Measurements from ENCODE around the gene TACC2.

Gene TACC2

GRCh38 chr10:122075171-122075570, 86.2 kb downstream of the TACC2 start:
- TF ChIP-seq SIN3A (IDR thresholded peaks at IDR 0.05; ENCODE audit: borderline replicate concordance, insufficient read depth, low read length) (no peak), TAF1 (IDR thresholded peaks at IDR 0.05; ENCODE audit: borderline replicate concordance, insufficient read depth, low read length) (no peak), REST (IDR thresholded peaks at IDR 0.05; ENCODE audit: insufficient read depth in 1 of 2, low read depth in 2 of 2, low read length in 2 of 2) (no peak), FOXP2 (optimal IDR thresholded peaks at IDR 0.05; ENCODE audit: borderline replicate concordance, extremely low read depth, extremely low read length, insufficient read depth) (no peak), POLR2AphosphoS5 (IDR thresholded peaks at IDR 0.05; ENCODE audit: low read depth, low read length) (no peak)

GRCh38 chr10:122077311-122077875, 88.4 kb downstream of the TACC2 start:
- TF ChIP-seq SIN3A (IDR thresholded peaks at IDR 0.05; ENCODE audit: borderline replicate concordance, insufficient read depth, low read length) (no peak), POLR2AphosphoS5 (IDR thresholded peaks at IDR 0.05; ENCODE audit: low read depth, low read length) (no peak), REST (IDR thresholded peaks at IDR 0.05; ENCODE audit: insufficient read depth in 1 of 2, low read depth in 2 of 2, low read length in 2 of 2) (no peak), TAF1 (IDR thresholded peaks at IDR 0.05; ENCODE audit: borderline replicate concordance, insufficient read depth, low read length) (no peak), FOXP2 (optimal IDR thresholded peaks at IDR 0.05; ENCODE audit: borderline replicate concordance, extremely low read depth, extremely low read length, insufficient read depth) (no peak)

- TF ChIP-seq POLR2AphosphoS5 (IDR thresholded peaks at IDR 0.05; ENCODE audit: low read depth, low read length) (no peak), FOXP2 (optimal IDR thresholded peaks at IDR 0.05; ENCODE audit: borderline replicate concordance, extremely low read depth, extremely low read length, insufficient read depth) (no peak), SIN3A (IDR thresholded peaks at IDR 0.05; ENCODE audit: borderline replicate concordance, insufficient read depth, low read length) (no peak), TAF1 (IDR thresholded peaks at IDR 0.05; ENCODE audit: borderline replicate concordance, insufficient read depth, low read length) (no peak), REST (IDR thresholded peaks at IDR 0.05; ENCODE audit: insufficient read depth in 1 of 2, low read depth in 2 of 2, low read length in 2 of 2) (no peak)
Observed at GRCh38 chr10:122078326-122078725, 89.4 kb downstream of the TACC2 start.

GRCh38 chr10:122078965-122079795, 90.2 kb downstream of the TACC2 start:
- no peak for TF ChIP-seq POLR2AphosphoS5 (IDR thresholded peaks at IDR 0.05; ENCODE audit: low read depth, low read length)
- TF ChIP-seq TAF1 (IDR thresholded peaks at IDR 0.05; ENCODE audit: borderline replicate concordance, insufficient read depth, low read length) = no peak

- TF ChIP-seq SIN3A (IDR thresholded peaks at IDR 0.05; ENCODE audit: borderline replicate concordance, insufficient read depth, low read length) (no peak), TAF1 (IDR thresholded peaks at IDR 0.05; ENCODE audit: borderline replicate concordance, insufficient read depth, low read length) (no peak), POLR2AphosphoS5 (IDR thresholded peaks at IDR 0.05; ENCODE audit: low read depth, low read length) (no peak), REST (IDR thresholded peaks at IDR 0.05; ENCODE audit: insufficient read depth in 1 of 2, low read depth in 2 of 2, low read length in 2 of 2) (no peak), FOXP2 (optimal IDR thresholded peaks at IDR 0.05; ENCODE audit: borderline replicate concordance, extremely low read depth, extremely low read length, insufficient read depth) (no peak)
Observed at GRCh38 chr10:122082616-122083477, 93.9 kb downstream of the TACC2 start.

All from PFSK-1 (cell line).